ENCODE data around the gene IRAK1.

IRAK1 gene

GRCh38 chrX:154040863-154041262 lies 21.2 kb upstream of the IRAK1 start:
- no peak for DNase-seq (ENCODE audit: low spot score)

- no peak for DNase-seq (ENCODE audit: low spot score)
Observed at GRCh38 chrX:154040307-154040756, 20.6 kb upstream of the IRAK1 start.

DNA sequence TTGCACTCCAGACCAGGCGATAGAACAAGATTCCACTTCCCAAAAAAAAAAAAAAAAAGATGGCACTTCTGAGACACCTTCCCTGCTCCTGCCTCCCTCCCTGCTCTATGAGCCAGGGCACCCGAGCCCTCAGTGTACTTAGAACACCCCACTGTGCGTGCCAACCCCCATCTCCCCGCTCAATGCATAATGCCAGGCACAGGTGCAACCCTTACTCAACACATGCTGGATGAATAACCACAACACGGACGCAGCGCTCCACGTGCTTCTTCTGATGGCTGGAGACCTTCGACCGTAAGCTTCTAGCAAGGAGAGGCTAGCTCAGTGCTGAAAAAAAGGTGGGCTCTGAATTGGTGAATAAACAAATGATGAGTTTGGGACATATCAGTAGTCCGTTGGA lies 19.9 kb upstream of the IRAK1 start:
- no peak for DNase-seq (ENCODE audit: low spot score)

DNA sequence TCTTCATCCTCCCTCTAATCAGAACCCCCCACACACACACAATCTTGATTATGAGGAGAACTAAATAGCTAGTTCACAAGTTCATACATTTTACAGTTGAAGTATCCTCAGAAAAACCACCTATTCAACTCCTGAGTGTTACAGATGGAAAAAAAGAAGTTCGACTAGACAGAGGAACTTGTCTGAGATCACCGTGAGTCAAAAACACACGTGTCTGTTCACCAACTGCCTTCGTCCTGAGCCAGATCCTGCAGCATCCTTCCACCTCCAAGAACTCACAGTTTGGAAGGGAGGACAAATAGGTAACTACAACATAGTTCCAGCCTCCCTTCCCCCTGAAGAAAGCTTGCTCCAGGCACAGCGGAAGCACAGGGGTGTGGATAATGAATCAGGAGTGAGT lies 19.0 kb upstream of the IRAK1 start:
- no peak for DNase-seq (ENCODE audit: low spot score)

GRCh38 chrX:154037754-154038153 lies 18.1 kb upstream of the IRAK1 start:
- DNase-seq (ENCODE audit: low spot score) = no peak

GRCh38 chrX:154036513-154036912 lies 16.8 kb upstream of the IRAK1 start:
- no peak for DNase-seq (ENCODE audit: low spot score)

DNA sequence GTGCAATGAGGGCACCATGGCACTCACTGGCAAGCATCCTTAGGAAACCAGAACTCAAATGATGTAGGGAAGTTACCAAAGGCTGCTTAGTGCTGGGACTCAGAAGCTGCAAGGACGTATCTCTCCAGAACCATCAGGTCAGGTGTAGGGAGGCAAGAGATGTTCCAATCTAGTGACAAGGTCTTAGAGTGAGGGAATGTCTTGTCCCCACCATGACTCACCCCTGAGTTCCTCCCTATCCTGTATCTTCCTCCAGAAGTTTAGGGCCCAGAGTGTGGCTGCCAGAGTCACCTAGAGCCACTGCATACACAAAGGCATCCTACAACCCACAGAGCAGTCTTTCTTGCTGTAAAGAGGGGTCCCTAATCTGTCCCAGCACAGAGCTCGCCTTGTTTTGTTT lies 14.1 kb upstream of the IRAK1 start:
- no peak for DNase-seq (ENCODE audit: low spot score)

- no peak for DNase-seq (ENCODE audit: low spot score)
Observed at GRCh38 chrX:154032653-154033052, 13.0 kb upstream of the IRAK1 start.

DNA sequence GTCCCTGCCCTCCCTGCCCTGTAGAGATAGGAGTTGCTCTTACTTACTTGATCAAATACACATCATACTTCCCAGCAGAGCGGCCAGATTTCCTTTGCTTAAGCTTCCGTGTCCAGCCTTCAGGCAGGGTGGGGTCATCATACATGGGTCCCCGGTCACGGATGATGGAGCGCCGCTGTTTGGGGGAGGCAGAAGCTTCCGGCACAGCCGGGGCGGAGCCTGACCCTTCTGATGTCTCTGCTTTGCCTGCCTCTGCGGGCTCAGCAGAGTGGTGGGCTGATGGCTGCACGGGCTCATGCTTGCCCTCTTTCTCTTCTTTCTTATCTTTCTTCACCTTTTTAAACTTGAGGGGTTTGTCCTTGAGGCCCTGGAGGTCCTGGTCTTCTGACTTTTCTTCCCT lies 12.5 kb upstream of the IRAK1 start:
- no peak for DNase-seq (ENCODE audit: low spot score)

- DNase-seq (ENCODE audit: low spot score) = no peak
Observed at GRCh38 chrX:154030715-154031305, 11.1 kb upstream of the IRAK1 start.

GRCh38 chrX:154030266-154030665 lies 10.6 kb upstream of the IRAK1 start:
- DNase-seq (ENCODE audit: low spot score) = peak; percentile 66

DNA sequence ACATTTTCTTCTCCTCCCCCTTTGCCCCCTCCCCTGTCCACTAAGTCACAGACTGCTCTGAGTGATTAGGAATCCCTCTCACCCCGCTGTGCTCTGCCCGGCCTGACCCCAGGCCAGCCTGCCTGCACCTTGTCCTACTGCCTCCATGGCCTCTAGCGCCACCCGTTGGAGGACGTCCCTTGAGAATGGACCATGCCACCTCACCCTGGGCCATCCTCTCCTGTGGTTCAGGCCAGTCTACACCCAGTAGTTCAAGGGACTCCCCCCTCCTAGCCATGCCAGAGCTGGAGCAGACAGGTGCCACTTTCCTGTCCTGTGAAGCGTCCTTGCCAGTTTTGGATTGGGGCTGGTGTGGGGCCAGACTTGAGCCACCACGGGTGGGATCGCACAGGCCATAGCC lies 9.7 kb upstream of the IRAK1 start:
- DNase-seq (ENCODE audit: low spot score) = no peak

DNA sequence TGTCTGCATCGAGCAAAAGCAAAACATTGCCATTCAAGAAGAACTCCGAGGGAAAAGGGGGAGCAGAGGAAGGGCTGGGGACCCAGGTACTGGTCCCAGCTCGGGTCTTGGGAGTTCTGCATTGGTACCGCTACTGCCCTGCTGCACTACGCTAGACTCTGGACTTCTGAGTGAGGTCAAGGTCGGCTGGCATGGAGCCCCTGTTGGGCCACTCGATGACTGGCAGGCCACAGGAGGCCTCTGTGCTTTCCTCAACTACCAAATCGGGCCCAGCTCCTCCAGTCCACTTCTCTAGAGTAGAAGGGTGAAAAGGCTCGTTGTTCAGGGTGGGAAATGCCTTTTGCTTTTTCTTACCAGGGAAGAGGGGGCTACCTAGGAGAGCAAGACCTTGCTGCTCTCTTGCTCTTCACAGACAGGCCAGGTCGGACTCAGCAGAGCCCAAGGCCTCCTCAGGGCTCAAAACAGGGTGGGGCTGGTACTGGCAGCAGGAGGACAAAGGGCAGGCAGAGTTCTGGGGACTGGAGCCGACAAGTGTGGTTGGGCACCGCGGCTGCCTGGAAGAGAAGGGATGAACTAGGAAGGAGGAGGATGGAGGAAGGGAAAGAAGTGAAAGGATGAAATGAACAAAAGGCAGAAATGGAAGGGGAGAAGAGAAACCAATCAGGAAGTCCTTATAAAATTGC lies 8.9 kb upstream of the IRAK1 start:
- no peak for DNase-seq (ENCODE audit: low spot score)

- DNase-seq (ENCODE audit: low spot score) = no peak
Observed at GRCh38 chrX:154027986-154028385, 8.3 kb upstream of the IRAK1 start.

DNA sequence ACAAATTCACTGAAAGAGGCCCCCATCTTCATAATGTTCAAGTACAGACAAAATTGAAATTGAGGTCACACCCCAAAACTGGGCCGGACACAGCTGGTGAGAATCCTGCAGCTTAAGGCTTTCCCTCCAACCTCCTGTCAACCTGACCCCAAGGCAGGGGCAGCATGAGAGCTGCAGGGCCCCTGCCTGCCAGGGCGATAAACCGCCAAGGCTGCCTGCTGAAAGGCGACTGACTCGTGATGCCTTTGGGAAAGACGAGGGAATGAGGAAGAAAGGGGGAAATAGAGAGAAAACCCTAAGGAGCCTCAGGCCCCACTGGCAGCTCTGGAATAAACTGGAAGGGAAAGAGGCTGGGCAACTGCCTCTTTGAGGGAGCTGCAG lies 7.3 kb upstream of the IRAK1 start:
- DNase-seq (ENCODE audit: low spot score) = no peak

GRCh38 chrX:154026136-154027021 lies 6.7 kb upstream of the IRAK1 start:
- no peak for DNase-seq (ENCODE audit: low spot score)

- no peak for DNase-seq (ENCODE audit: low spot score)
Observed at GRCh38 chrX:154025230-154025629, 5.5 kb upstream of the IRAK1 start.

DNA sequence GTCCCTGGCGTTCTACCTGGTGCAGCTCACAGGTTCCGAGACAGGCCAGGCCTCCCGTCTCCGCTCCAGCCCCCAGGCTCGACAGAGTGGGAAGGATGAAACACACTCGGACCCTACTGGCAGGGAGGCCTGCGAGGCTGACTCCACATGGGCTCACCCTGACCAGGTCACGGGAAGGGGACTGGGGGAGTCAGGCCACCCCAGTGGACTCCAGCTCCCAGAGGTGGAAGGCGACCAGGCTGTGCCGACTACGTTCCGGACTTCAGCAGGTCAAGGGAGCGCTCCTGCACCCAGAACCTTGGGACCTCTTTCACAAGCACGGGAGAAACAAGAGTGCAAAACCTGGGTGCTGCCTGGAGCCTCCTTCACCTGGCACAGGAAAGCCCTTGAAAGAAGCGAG lies 4.6 kb upstream of the IRAK1 start:
- DNase-seq (ENCODE audit: low spot score) = no peak

DNA sequence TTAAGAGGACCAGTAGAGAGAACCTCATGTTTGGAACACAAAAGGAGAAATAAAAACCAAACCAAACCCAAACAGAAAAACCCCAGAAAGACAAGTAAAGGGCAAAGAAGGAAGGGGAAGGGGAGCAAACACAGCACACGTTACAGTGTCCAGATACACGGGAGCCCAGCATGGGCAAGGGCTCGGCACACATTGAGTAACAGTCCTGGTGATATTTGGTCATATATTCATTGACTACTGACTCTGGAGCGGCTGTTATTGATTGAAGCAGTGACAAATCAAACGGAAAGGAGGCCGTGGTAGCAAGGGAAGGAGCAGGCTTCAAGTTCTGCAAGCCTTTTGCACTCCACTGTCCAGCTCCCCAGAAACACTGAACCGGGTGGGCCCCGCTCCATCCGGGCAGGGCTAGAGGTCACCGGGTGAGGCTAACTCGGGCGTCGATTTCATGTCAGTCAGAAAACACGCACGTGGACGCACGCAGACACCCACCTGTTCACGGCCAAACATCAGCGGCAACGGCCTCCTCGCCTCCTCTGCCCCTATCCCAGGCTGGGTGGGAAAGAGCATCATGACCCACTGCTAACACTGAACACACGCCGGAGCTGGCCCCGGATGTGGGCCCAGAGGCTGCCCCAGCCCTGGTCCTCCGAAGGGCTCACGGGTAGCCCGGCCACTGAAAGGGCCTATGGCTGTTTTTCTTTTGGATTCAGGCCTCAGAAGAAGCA lies 3.7 kb upstream of the IRAK1 start:
- no peak for DNase-seq (ENCODE audit: low spot score)

DNA sequence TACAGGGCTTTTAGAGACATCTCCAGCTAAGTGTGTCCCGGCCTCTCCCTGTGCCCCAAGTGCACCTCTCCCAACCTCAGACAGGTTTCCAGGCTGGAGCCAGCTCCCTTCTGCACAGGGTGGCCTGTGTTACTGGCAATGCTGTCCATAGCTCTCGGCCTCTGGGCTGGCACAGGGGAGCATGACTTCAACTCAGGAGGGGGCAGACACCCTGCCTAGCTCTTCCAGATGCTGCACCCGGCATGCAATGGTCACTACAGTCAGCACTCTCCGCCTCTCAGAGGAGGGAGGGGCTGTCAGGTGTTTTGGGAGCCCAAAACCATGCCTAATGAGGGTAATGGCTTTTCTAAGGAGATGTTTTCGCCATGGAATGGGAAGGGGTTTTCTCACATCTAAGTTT lies 2.4 kb upstream of the IRAK1 start:
- DNase-seq (ENCODE audit: low spot score) = no peak

DNA sequence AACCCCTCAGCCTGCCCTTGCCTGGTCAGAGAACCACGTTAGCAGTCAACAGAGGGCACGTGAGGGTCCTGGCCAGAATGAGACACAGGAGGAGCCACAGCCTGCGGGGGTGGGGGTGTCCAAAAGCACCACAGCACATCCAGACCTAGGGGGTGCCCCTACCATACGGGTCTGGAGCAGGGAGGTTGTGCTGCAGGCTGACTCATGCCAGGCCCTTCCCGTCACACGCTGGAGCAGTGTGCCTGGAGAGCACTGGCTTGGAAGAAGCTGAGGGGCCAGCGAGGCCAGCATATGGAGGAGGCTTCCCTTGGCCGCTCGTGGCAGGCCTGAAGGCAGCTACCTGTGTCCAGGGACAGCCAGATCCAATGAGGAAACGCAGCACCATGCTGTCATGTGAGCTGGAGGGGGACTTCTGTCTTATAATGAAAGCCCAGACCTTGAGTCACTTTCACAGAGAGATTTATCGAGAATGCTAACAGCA lies 1.5 kb upstream of the IRAK1 start:
- no peak for DNase-seq (ENCODE audit: low spot score)

DNA sequence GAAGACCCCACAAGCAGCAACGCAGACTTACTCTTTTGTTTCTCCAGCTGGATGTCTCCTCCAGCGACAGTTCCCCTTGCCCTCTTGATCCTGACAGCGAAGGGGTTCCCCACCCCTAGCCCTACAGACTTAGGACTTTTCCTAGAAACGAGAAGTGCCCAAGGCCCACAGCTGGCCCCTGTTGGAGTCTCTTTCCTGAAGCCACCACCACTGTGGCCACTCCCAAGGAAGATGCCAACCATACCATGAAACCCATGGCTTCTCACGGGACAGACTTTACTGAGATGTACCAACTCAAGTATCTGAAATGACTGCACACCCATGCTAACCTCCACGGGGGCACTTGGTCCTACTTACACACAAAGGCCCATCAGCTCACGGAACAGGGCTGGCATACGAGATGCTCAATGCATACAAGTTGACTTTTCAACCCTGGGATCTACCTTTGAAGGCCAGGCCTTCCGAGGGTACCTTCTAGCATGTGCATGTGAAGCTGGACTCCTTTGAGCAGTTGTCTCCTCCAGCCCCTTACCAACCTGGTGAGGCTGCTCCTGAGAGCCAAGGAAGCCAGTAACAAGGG lies 924 bp upstream of the IRAK1 start:
- DNase-seq (ENCODE audit: low spot score) = no peak

Data from globus pallidus (tissue), 1 donor.